Measurements from ENCODE around the gene SEC31A.

SEC31A gene

GRCh38 chr4:82797040-82797404 is 93.9 kb downstream of the SEC31A start:
- peak overlapping the region; percentile 80 for H3K4me3 ChIP-seq (ENCODE audit: control insufficient read depth, low read depth, low read length)
- no peak for TF ChIP-seq CTCF (IDR thresholded peaks at IDR 0.05; ENCODE audit: control insufficient read depth, insufficient read depth, low read depth, low read length, missing control alignments)
- DNase-seq (ENCODE audit: low read depth), result no peak

- no peak overlapping the region for H3K4me3 ChIP-seq (ENCODE audit: control insufficient read depth, low read depth, low read length)
- DNase-seq (ENCODE audit: low read depth), result no peak
- no peak for TF ChIP-seq CTCF (IDR thresholded peaks at IDR 0.05; ENCODE audit: control insufficient read depth, insufficient read depth, low read depth, low read length, missing control alignments)
Observed at GRCh38 chr4:82792912-82793649, 97.9 kb downstream of the SEC31A start.

GRCh38 chr4:82791179-82791578 is 99.8 kb downstream of the SEC31A start:
- DNase-seq (ENCODE audit: low read depth), result no peak
- no peak overlapping the region for H3K4me3 ChIP-seq (ENCODE audit: control insufficient read depth, low read depth, low read length)
- TF ChIP-seq CTCF (IDR thresholded peaks at IDR 0.05; ENCODE audit: control insufficient read depth, insufficient read depth, low read depth, low read length, missing control alignments), result no peak

GRCh38 chr4:82790060-82790660 is 100.8 kb downstream of the SEC31A start:
- no peak for DNase-seq (ENCODE audit: low read depth)
- TF ChIP-seq CTCF (IDR thresholded peaks at IDR 0.05; ENCODE audit: control insufficient read depth, insufficient read depth, low read depth, low read length, missing control alignments), result no peak
- no peak overlapping the region for H3K4me3 ChIP-seq (ENCODE audit: control insufficient read depth, low read depth, low read length)

- H3K4me3 ChIP-seq (ENCODE audit: control insufficient read depth, low read depth, low read length), result no peak overlapping the region
- TF ChIP-seq CTCF (IDR thresholded peaks at IDR 0.05; ENCODE audit: control insufficient read depth, insufficient read depth, low read depth, low read length, missing control alignments), result no peak
- DNase-seq (ENCODE audit: low read depth), result no peak
Observed at GRCh38 chr4:82789025-82789776, 101.8 kb downstream of the SEC31A start.

- no peak for DNase-seq (ENCODE audit: low read depth)
- H3K4me3 ChIP-seq (ENCODE audit: control insufficient read depth, low read depth, low read length), result no peak overlapping the region
- TF ChIP-seq CTCF (IDR thresholded peaks at IDR 0.05; ENCODE audit: control insufficient read depth, insufficient read depth, low read depth, low read length, missing control alignments), result no peak
Observed at GRCh38 chr4:82787342-82787741, 103.6 kb downstream of the SEC31A start.

Measured in AG09309 (cell line).